ENCODE measurements around the gene SLC25A24.
A peak's percentile ranks its signal among the peaks of the same experiment; 100 is the strongest.
"Not testable (repeated sequence)": the region's sequence is repeated elsewhere in the genome, so short reads cannot be mapped to it uniquely, and the experiment has no call there.

Gene SLC25A24

GRCh38 chr1:108132367-108132766 is 67.8 kb downstream of the SLC25A24 start:
- not testable (repeated sequence) for DNase-seq

- not testable (repeated sequence) for DNase-seq
These were observed 68.9 kb downstream of the SLC25A24 start for GRCh38 chr1:108131281-108131680.

DNA sequence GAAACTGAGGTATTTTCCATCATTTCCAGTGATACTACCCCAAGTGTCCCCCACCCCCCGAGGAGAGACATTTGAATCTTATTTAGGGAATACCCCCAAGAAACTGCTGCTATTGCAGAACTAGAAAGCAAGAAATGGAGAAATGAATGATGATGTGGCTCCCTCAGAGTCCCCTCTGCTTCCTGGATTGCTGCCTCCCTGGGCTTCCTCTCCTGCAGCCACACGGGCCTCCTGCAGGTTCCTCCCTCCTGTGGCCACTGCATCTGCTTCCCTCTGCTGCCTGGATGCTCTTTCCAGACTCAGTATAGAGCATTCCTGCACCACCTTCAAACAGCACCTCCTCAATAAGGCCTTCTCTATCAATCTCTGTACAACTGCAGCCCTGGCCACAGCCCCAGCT is 69.3 kb downstream of the SLC25A24 start:
- DNase-seq = no peak

DNA sequence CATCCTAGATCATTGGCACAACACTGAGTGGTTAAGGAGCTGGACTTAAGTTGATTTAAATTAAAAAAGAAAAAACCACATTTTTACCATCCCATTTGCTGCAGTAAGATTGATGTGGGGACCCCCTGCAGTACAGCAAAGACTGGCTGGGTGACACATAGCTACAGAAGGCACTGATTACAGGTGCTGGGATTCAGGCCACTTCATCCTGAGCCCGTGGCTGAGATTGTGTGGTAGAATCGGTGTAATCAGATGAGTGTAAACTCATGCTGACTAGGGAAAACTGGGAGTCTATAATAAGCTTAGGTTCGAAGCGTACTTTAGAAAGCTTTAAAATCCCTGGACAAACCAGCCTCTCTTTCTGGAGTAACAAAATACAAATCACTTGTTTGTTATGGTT is 70.1 kb downstream of the SLC25A24 start:
- DNase-seq = no peak

GRCh38 chr1:108125312-108126138 is 74.6 kb downstream of the SLC25A24 start:
- DNase-seq = peak; percentile 73

DNA sequence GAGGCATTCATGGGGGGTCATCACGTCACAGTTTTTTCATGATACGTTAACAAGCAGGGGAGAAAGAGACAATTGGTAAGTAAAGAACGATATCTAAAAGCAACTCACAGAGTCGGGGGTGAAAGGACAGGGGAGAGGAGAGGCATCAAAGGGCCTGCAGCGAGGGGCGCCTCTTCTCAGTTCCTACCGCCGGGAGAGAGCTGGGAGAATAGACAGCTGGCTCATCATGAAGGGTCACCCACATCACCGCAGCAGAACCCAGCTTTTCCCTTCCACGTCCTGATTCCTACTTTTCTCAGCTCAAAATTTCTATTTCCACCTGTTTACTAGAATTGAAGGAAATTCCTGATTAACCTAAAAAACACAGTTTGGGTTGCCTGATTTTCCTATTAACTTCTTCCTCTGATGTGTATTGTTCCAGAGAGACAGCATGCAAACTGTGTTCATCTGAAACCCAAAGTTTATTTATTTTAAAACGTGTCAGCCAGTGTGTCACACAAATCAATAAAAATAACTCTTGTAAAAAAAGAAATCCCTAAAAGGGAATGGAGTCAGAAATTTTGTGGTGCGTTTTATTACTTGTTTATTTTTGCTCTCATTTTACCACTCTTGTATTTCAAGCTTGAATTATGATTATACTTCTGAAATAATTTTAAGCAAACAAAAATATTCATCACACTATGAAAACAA is 75.4 kb downstream of the SLC25A24 start:
- no peak for DNase-seq

DNA sequence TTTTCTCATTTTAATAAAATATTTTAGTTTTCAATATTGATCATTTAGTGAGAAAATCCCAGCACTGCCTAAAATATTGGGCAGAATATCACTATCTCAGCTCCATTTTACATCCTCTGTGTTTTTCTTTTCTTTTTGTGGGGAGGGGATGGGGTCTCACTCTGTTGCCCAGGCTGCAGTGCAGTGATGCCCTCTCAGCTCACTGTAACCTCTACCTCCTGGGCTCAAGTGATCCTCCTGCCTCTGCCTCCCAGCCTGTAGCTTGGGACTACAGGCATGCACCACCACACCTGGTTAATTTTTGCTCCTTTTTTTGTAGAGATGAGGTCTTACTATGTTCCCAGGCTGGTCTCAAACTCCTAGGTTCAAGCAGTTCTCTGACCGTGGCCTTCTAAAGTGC is 76.1 kb downstream of the SLC25A24 start:
- DNase-seq = no peak

- DNase-seq = no peak
These were observed 78.6 kb downstream of the SLC25A24 start for GRCh38 chr1:108121358-108122143.

- DNase-seq = no peak
These were observed 80.0 kb downstream of the SLC25A24 start for GRCh38 chr1:108120163-108120562.

DNA sequence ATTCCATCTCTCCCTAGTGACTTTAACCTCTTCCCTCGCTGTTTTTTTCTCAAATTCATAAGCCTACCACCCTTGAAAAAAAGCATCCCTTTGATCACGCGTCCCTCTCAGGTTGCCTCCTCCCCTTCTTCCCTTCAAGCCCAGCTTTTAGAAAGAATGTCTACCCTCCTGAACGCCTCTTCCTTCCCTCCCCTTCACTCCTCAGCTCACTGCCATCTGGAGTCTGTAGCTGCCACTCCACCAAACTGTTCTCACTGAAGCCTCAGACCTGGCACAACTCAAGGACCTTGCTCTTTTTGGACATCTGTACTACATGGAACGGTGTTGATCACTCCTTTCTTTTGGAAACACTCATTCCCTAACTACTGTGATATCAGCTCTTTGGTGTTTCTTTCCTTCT is 80.6 kb downstream of the SLC25A24 start:
- DNase-seq = no peak

GRCh38 chr1:108117945-108118902 is 81.9 kb downstream of the SLC25A24 start:
- no peak for DNase-seq

DNA sequence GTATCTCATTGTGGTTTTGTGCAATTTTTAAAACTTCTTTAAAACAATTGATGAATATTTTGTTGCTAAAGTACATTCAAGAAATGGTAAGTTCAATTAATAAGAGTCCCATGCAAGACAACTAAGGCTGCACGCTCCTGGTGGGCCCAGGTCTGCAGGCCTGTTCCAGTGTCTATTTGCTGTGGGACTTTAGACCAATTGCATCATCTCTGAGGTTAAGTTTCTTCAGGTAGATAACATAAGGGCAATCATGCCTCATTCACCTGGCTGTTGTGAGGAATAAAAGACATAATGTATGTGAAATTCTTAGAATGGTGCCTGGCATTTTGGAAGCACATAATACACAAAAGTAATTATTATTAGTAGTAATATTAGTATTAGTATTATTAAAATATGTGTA is 82.9 kb downstream of the SLC25A24 start:
- no peak for DNase-seq

DNA sequence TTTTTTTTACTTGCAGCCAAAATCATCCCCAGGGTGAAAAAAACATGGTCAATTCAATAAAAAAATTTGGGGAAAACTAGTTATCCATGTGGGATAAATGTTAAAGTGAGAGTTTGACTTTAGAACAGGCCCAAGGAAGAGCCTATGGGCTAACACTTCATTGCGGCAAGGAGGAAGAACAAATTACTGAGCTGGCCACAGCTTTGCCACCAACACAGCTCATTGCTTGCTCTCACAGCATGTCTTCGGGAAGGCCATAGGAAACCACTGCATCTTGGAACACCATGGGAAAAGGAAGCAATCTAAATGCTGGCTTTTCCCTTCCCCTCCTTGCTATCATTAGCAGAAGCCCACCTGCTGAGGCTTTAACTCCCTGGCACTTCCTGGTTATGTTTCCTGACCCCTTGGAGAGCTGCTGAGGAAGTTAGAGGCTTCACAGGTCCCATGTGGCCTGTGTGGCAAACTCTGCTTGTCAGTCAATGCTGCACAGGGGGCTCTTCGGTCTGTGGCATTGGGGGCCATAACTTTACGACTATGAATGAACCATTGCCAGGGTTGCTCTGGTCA is 86.0 kb downstream of the SLC25A24 start:
- no peak for DNase-seq

GRCh38 chr1:108113496-108113895 is 86.6 kb downstream of the SLC25A24 start:
- no peak for DNase-seq

- DNase-seq = no peak
These were observed 90.7 kb downstream of the SLC25A24 start for GRCh38 chr1:108109295-108109973.

DNA sequence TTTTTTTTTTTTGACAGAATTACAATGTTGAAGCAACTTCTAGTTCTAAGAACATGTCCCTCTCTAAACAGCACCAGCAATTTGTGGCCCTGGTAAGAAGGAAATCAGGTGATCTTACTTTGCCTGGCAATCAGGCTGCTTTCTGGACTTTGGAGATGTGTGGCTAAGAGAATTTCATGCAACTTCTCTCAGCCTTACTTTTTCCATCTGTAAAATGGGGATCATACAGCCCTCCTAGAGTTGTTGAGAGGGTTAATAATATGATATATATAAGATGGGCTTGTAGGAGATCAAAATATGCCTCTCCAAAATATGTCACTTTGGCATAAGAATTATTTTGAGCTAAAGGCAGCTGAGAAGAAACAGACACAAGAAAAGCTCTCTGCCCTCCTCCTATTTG is 92.0 kb downstream of the SLC25A24 start:
- DNase-seq = no peak

- DNase-seq = peak; percentile 16
These were observed 92.5 kb downstream of the SLC25A24 start for GRCh38 chr1:108107658-108108057.

GRCh38 chr1:108106775-108107174 is 93.4 kb downstream of the SLC25A24 start:
- DNase-seq = no peak

DNA sequence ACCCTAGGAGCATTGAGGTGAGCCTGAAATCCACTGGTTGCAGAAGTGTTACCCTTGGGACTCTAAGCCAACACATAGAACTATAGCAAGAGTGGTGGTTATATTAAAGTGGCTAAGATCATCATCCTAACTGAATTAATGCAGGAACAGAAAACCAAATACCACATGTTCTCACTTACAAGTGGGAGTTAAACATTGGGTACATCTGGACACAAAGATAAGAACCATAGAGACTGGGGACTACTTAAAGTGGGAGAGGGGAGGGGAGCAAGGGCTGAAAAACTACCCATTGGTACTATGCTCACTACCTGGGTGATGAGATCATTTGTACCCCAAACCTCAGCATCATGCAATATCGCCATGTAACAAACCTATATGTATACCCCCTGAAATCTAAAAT is 100.0 kb downstream of the SLC25A24 start:
- no peak for DNase-seq

GRCh38 chr1:108097018-108097417 is 103.1 kb downstream of the SLC25A24 start:
- DNase-seq = no peak

GRCh38 chr1:108096089-108096488 is 104.1 kb downstream of the SLC25A24 start:
- no peak for DNase-seq

Data from CD4-positive, alpha-beta T cell treated with Interleukin-17A for 4 hours (primary cell).